Activated CD4-positive, CD25-positive, alpha-beta regulatory T cell treated with anti-CD3 and anti-CD28 coated beads, Interleukin-2, amount 50 U/mL, for 24 hours (primary cell): Measurements from ENCODE around the gene PDCD2L.
"Not testable (repeated sequence)": the region's sequence is repeated elsewhere in the genome, so short reads cannot be mapped to it uniquely, and the experiment has no call there.

Experiments
- ATAC-seq, 2 donors: fragments of 150-1000 bp; cut with Tn5 transposase; one replicate each; pipeline ENCODE4 v1.10.0; 2021; ENCODE audit warnings: mild to moderate bottlenecking in 1 of 2, moderate library complexity in 1 of 2

PDCD2L gene

GRCh38 chr19:34404109-34404909 is at the start of gene PDCD2L:
PDCD2L (plus strand) TSS chr19:34404399; CDS start chr19:34404431, 32 bp downstream.
- peak; percentile 92 to 96 for ATAC-seq

GRCh38 chr19:34355201-34355600 is 49.0 kb upstream of the PDCD2L start:
- no peak for ATAC-seq

GRCh38 chr19:34356875-34357274 is 47.3 kb upstream of the PDCD2L start:
- ATAC-seq = no peak

GRCh38 chr19:34357431-34357830 is 46.8 kb upstream of the PDCD2L start:
- ATAC-seq = no peak

- peak; percentile 96 for ATAC-seq
Observed at GRCh38 chr19:34359140-34359953, 44.9 kb upstream of the PDCD2L start.

- no peak for ATAC-seq
Observed at GRCh38 chr19:34359954-34360315, 44.3 kb upstream of the PDCD2L start.

GRCh38 chr19:34360354-34360909 is 43.8 kb upstream of the PDCD2L start:
- ATAC-seq = no peak

- no peak for ATAC-seq
Observed at GRCh38 chr19:34362679-34363069, 41.5 kb upstream of the PDCD2L start.

GRCh38 chr19:34363094-34363493 is 41.1 kb upstream of the PDCD2L start:
- ATAC-seq = no peak

GRCh38 chr19:34363930-34364329 is 40.3 kb upstream of the PDCD2L start:
- ATAC-seq = no peak

- no peak for ATAC-seq
Observed at GRCh38 chr19:34364462-34364829, 39.8 kb upstream of the PDCD2L start.

GRCh38 chr19:34364830-34365462 is 39.3 kb upstream of the PDCD2L start, which contains the start of gene GPI:
GPI (plus strand) TSS chr19:34365196; CDS start chr19:34365267, 71 bp downstream.
- ATAC-seq = peak; percentile 92 to 93

- peak in 1 of 2 donors; percentile 0 for ATAC-seq
Observed at GRCh38 chr19:34365463-34366401, 38.5 kb upstream of the PDCD2L start.

GRCh38 chr19:34366738-34367623 is 37.2 kb upstream of the PDCD2L start:
- ATAC-seq = no peak

GRCh38 chr19:34367624-34367957 is 36.6 kb upstream of the PDCD2L start:
- ATAC-seq = no peak

- no peak for ATAC-seq
Observed at GRCh38 chr19:34368338-34368737, 35.9 kb upstream of the PDCD2L start.

GRCh38 chr19:34369166-34369565 is 35.0 kb upstream of the PDCD2L start:
- ATAC-seq = not testable (repeated sequence)

GRCh38 chr19:34370117-34370516 is 34.1 kb upstream of the PDCD2L start:
- ATAC-seq = no peak

- no peak for ATAC-seq
Observed at GRCh38 chr19:34370983-34371382, 33.2 kb upstream of the PDCD2L start.

- ATAC-seq = no peak
Observed at GRCh38 chr19:34373601-34374288, 30.5 kb upstream of the PDCD2L start.
